HepG2 (cell line): ENCODE data around the gene NAB2. TPM values are rescaled to one million over a fixed set of nuclear protein-coding genes. Genes with fewer than 3 reads are reported as not detected.

Source experiments
- AGO2 ChIP-seq: fragments of 200-400 bp; formaldehyde crosslinking; optimal IDR thresholded peaks from 2 replicates; pipeline ENCODE3; 2017; ENCODE audit warnings: mild to moderate bottlenecking, low read depth, low read length, moderate library complexity
- CEBPB ChIP-seq: IDR thresholded peaks from 2 replicates; pipeline ENCODE4 v1.6.1; 2011; ENCODE audit warnings: low read depth, low read length, improper control_type of control experiment, borderline replicate concordance
- CEBPG ChIP-seq: IDR thresholded peaks from 2 replicates; pipeline ENCODE4 v1.6.1; 2016
- CHD4 ChIP-seq: fragments of 200-600 bp; sonication (generic); IDR thresholded peaks from 2 replicates; pipeline ENCODE4 v1.7.0; 2017; ENCODE audit warnings: mild to moderate bottlenecking, low read length, borderline replicate concordance
- FOXK1 ChIP-seq: sonication (generic); formaldehyde crosslinking; IDR thresholded peaks from 2 replicates; pipeline ENCODE4 v1.4.0; 2020; ENCODE audit warnings: low read depth, missing genetic modification reagents, borderline replicate concordance
- GABPB1 ChIP-seq: IDR thresholded peaks from 2 replicates; pipeline ENCODE4 v1.6.1; 2016; ENCODE audit warnings: mild to moderate bottlenecking, missing genetic modification reagents, moderate library complexity, missing compliant biosample characterization
- GTF3A ChIP-seq: sonication (generic); formaldehyde crosslinking; conservative IDR thresholded peaks from 2 replicates; pipeline ENCODE4 v1.4.0; 2020; ENCODE audit warnings: mild to moderate bottlenecking, missing genetic modification reagents
- HNRNPK ChIP-seq: fragments of 200-400 bp; formaldehyde crosslinking; IDR thresholded peaks from 2 replicates; pipeline ENCODE4 v1.6.1; 2018; ENCODE audit warnings: low read length, low read depth, moderate library complexity, mild to moderate bottlenecking; ENCODE audit not compliant: poor library complexity, severe bottlenecking
- HOXA9 ChIP-seq: sonication (generic); formaldehyde crosslinking; IDR thresholded peaks from 2 replicates; pipeline ENCODE4 v1.8.1; 2022; ENCODE audit warnings: missing genetic modification reagents, mild to moderate bottlenecking, moderate library complexity, borderline replicate concordance
- ISX ChIP-seq: sonication (generic); formaldehyde crosslinking; conservative IDR thresholded peaks from 2 replicates; pipeline ENCODE4 v1.5.0; 2020; ENCODE audit warnings: missing genetic modification reagents
- MTA1 ChIP-seq: sonication (generic); formaldehyde crosslinking; IDR thresholded peaks from 2 replicates; pipeline ENCODE4 v1.4.0; 2020; ENCODE audit warnings: missing genetic modification reagents, mild to moderate bottlenecking, borderline replicate concordance
- NCOR1 ChIP-seq: fragments of 200-600 bp; sonication (generic); IDR thresholded peaks from 2 replicates; pipeline ENCODE4 v1.7.0; 2017; ENCODE audit warnings: antibody characterized with exemption, low read length, borderline replicate concordance
- NFKB2 ChIP-seq: sonication (generic); formaldehyde crosslinking; IDR thresholded peaks from 2 replicates; pipeline ENCODE4 v1.4.0; 2020; ENCODE audit warnings: missing genetic modification reagents, borderline replicate concordance
- NFYB ChIP-seq: sonication (generic); formaldehyde crosslinking; IDR thresholded peaks from 2 replicates; pipeline ENCODE4 v1.4.0; 2020; ENCODE audit warnings: missing genetic modification reagents
- POLR2AphosphoS2 ChIP-seq: IDR thresholded peaks from 2 replicates; pipeline ENCODE4 v1.6.1; 2011; ENCODE audit warnings: low read depth, low read length, improper control_type of control experiment
- SAFB2 ChIP-seq: sonication (generic); formaldehyde crosslinking; IDR thresholded peaks from 2 replicates; pipeline ENCODE4 v1.5.1; 2020; ENCODE audit warnings: missing genetic modification reagents, low read depth, mild to moderate bottlenecking, borderline replicate concordance
- SAP130 ChIP-seq: IDR thresholded peaks from 2 replicates; pipeline ENCODE4 v1.6.1; 2016; ENCODE audit warnings: low read depth
- SP4 ChIP-seq: sonication (generic); formaldehyde crosslinking; IDR thresholded peaks from 2 replicates; pipeline ENCODE4 v1.8.1; 2023; ENCODE audit warnings: mild to moderate bottlenecking, missing genetic modification reagents
- SRF ChIP-seq: IDR thresholded peaks from 2 replicates; pipeline ENCODE4 v1.6.1; 2011; ENCODE audit warnings: mild to moderate bottlenecking, low read depth, low read length, moderate library complexity
- TBP ChIP-seq: sonication (generic); formaldehyde crosslinking; IDR thresholded peaks from 2 replicates; pipeline ENCODE4 v1.5.0; 2020; ENCODE audit warnings: missing genetic modification reagents
- TBX3 ChIP-seq: fragments of 450-650 bp; IDR thresholded peaks from 2 replicates; pipeline ENCODE4 v1.6.1; 2017; ENCODE audit warnings: antibody characterized with exemption, mild to moderate bottlenecking, inconsistent platforms, borderline replicate concordance
- THAP11 ChIP-seq: IDR thresholded peaks from 2 replicates; pipeline ENCODE4 v1.6.1; 2016; ENCODE audit warnings: missing biosample characterization, missing genetic modification reagents
- YEATS2 ChIP-seq: sonication (generic); formaldehyde crosslinking; IDR thresholded peaks from 2 replicates; pipeline ENCODE4 v1.4.0; 2020; ENCODE audit warnings: missing genetic modification reagents, borderline replicate concordance
- ZBTB3 ChIP-seq: sonication (generic); formaldehyde crosslinking; IDR thresholded peaks from 2 replicates; pipeline ENCODE4 v1.4.0; 2020; ENCODE audit warnings: low read depth, mild to moderate bottlenecking, moderate library complexity, missing genetic modification reagents, borderline replicate concordance
- ZNF292 ChIP-seq: sonication (generic); formaldehyde crosslinking; IDR thresholded peaks from 2 replicates; pipeline ENCODE4 v1.8.1; 2022; ENCODE audit warnings: mild to moderate bottlenecking, low read depth, missing genetic modification reagents, borderline replicate concordance
- ZNF576 ChIP-seq: sonication (generic); formaldehyde crosslinking; IDR thresholded peaks from 2 replicates; pipeline ENCODE4 v1.4.0; 2020; ENCODE audit warnings: mild to moderate bottlenecking, missing genetic modification reagents
- ZNF616 ChIP-seq: sonication (generic); formaldehyde crosslinking; IDR thresholded peaks from 2 replicates; pipeline ENCODE4 v1.5.0; 2020; ENCODE audit warnings: low read depth, mild to moderate bottlenecking, missing genetic modification reagents
- ZNF674 ChIP-seq: sonication (generic); formaldehyde crosslinking; IDR thresholded peaks from 2 replicates; pipeline ENCODE4 v1.5.0; 2020; ENCODE audit warnings: low read depth, mild to moderate bottlenecking, missing genetic modification reagents
- ZNF724P ChIP-seq: sonication (generic); formaldehyde crosslinking; IDR thresholded peaks from 2 replicates; pipeline ENCODE4 v1.8.0; 2022; ENCODE audit warnings: missing genetic modification reagents, borderline replicate concordance
- ZNF816 ChIP-seq: sonication (generic); formaldehyde crosslinking; IDR thresholded peaks from 2 replicates; pipeline ENCODE4 v1.8.0; 2022; ENCODE audit warnings: missing genetic modification reagents, mild to moderate bottlenecking, borderline replicate concordance
- polyA plus RNA-seq, 8 experiments: library from polyadenylated mRNA; depleted of rRNA in 3 of 8; stranded (reverse) in 7 of 8; unstranded in 1 of 8; fragments of >200 nt; fragmentation: Illumina TruSeq in 4 of 8; extraction: Trizol in 4 of 8; gene quantifications; 2 replicates each; pipeline versions ENCODE4 v1.2.1 to v1.2.3, GENCODE V29; 2011 to 2016; ENCODE audit warnings: low read depth in 4 of 8, missing spikeins in 1 of 8, mixed read lengths in 1 of 8; ENCODE audit not compliant: insufficient read depth in 1 of 8
- total RNA-seq, 5 experiments: library from RNA; depleted of rRNA; stranded (reverse); fragments of >200 nt; fragmentation: Illumina TruSeq; extraction: Trizol; gene quantifications; 2 replicates each; pipeline ENCODE4 v1.2.3, GENCODE V29; 2016; ENCODE audit warnings: low read depth in 1 of 5

Gene NAB2
- total and polyA plus RNA-seq, 2 of the 13 experiments (the other 11 are each of a cell fraction or from before 2014, with no cell fraction given), result 11.7 to 12.9 TPM

- TF ChIP-seq AGO2, result peak; percentile 82
- 0 out of 2 replicates have a peak, but pooled peaks have one; percentile 45 for TF ChIP-seq CHD4
- no peak for TF ChIP-seq TBX3
- TF ChIP-seq ZNF292 (CRISPR knock-in tag), result no peak
- peak; percentile 11 for TF ChIP-seq THAP11 (CRISPR knock-in tag)
- no peak for TF ChIP-seq TBP (CRISPR knock-in tag)
- TF ChIP-seq NCOR1, result peak; percentile 44; the same call in 1 of the 2 replicates
- no peak for TF ChIP-seq ISX (CRISPR knock-in tag)
- no peak for TF ChIP-seq ZBTB3 (CRISPR knock-in tag)
- peak; percentile 95 for TF ChIP-seq HNRNPK
- peak; percentile 59; the same call in 1 of the 2 replicates for TF ChIP-seq YEATS2 (CRISPR knock-in tag)
- TF ChIP-seq SP4 (CRISPR knock-in tag), result peak; percentile 74
- no peak for TF ChIP-seq ZNF576 (CRISPR knock-in tag)
- no peak for TF ChIP-seq ZNF674 (CRISPR knock-in tag)
- TF ChIP-seq SAP130 (CRISPR knock-in tag), result peak; percentile 73
- TF ChIP-seq ZNF724P (CRISPR knock-in tag), result no peak
- peak; percentile 58; the same call in 1 of the 2 replicates for TF ChIP-seq GABPB1 (CRISPR knock-in tag)
- peak; percentile 60; the same call in 1 of the 2 replicates for TF ChIP-seq ZNF616
- TF ChIP-seq SRF, result no peak
- no peak; the same call in 1 of the 2 replicates for TF ChIP-seq NFYB (CRISPR knock-in tag)
- no peak for TF ChIP-seq CEBPB
- TF ChIP-seq POLR2AphosphoS2, result no peak
- no peak for TF ChIP-seq GTF3A (CRISPR knock-in tag)
- TF ChIP-seq FOXK1 (CRISPR knock-in tag), result peak; percentile 47; the same call in 1 of the 2 replicates
- 0 out of 2 replicates have a peak, but pooled peaks have one; percentile 3 for TF ChIP-seq CEBPG
- TF ChIP-seq SAFB2 (CRISPR knock-in tag), result 0 out of 2 replicates have a peak, but pooled peaks have one; percentile 29
- no peak for TF ChIP-seq HOXA9 (CRISPR knock-in tag)
- peak; percentile 66; the same call in 1 of the 2 replicates for TF ChIP-seq NFKB2
- 0 out of 2 replicates have a peak, but pooled peaks have one; percentile 51 for TF ChIP-seq ZNF816 (CRISPR knock-in tag)
- no peak for TF ChIP-seq MTA1
Observed at GRCh38 chr12:57127726-57128518, 39.0 kb downstream of the NAB2 start, which contains the start of gene LRP1 (continued).
